ENCODE measurements around the gene GJA4. TPM values are rescaled to one million over a fixed set of nuclear protein-coding genes. Genes with fewer than 3 reads are reported as not detected.

GJA4 gene
- polyA plus RNA-seq, 2 donors, result 0.77 to 2.6 TPM

GRCh38 chr1:34778381-34778780 is 14.4 kb upstream of the GJA4 start:
- H3K9me3 ChIP-seq (ENCODE audit: control insufficient read depth in 2 of 2, insufficient read depth in 1 of 2, low read depth in 1 of 2, low read length in 1 of 2), result no peaks in the 10 kb centered on the region
- H3K4me3 ChIP-seq (ENCODE audit: low read depth in 1 of 2, low read length in 2 of 2), result no peak overlapping the region
- H3K36me3 ChIP-seq (ENCODE audit: control insufficient read depth in 2 of 2, insufficient read depth in 2 of 2, low read length in 1 of 2), result no peaks in the 10 kb centered on the region
- H3K27me3 ChIP-seq (ENCODE audit: control insufficient read depth in 1 of 2, insufficient read depth in 2 of 2, low read length in 2 of 2), result no peaks in the 10 kb centered on the region
- WGBS, 2 donors, result 78 to 83% methylated on average over 6 of the region's 6 CpGs
- no peak overlapping the region for H3K27ac ChIP-seq (ENCODE audit: low read depth in 2 of 2, low read length in 1 of 2)
- peaks cover 4 to 13% of the 10 kb centered on the region in 2 donors for H3K4me1 ChIP-seq (ENCODE audit: control insufficient read depth in 2 of 2, insufficient read depth in 2 of 2, low read length in 1 of 2)

GRCh38 chr1:34779005-34779404 is 13.8 kb upstream of the GJA4 start:
- WGBS, 2 donors, result 86 to 90% methylated on average over 5 of the region's 5 CpGs
- H3K4me1 ChIP-seq (ENCODE audit: control insufficient read depth in 2 of 2, insufficient read depth in 2 of 2, low read length in 1 of 2), result peaks cover 6 to 13% of the 10 kb centered on the region in 2 donors
- H3K4me3 ChIP-seq (ENCODE audit: low read depth in 1 of 2, low read length in 2 of 2), result no peak overlapping the region
- H3K27me3 ChIP-seq (ENCODE audit: control insufficient read depth in 1 of 2, insufficient read depth in 2 of 2, low read length in 2 of 2), result no peaks in the 10 kb centered on the region
- no peak overlapping the region for H3K27ac ChIP-seq (ENCODE audit: low read depth in 2 of 2, low read length in 1 of 2)
- H3K36me3 ChIP-seq (ENCODE audit: control insufficient read depth in 2 of 2, insufficient read depth in 2 of 2, low read length in 1 of 2), result peaks cover 0 to 4% of the 10 kb centered on the region in 2 donors
- H3K9me3 ChIP-seq (ENCODE audit: control insufficient read depth in 2 of 2, insufficient read depth in 1 of 2, low read depth in 1 of 2, low read length in 1 of 2), result no peaks in the 10 kb centered on the region

GRCh38 chr1:34779526-34779925 is 13.3 kb upstream of the GJA4 start:
- H3K4me3 ChIP-seq (ENCODE audit: low read depth in 1 of 2, low read length in 2 of 2), result no peak overlapping the region
- H3K27me3 ChIP-seq (ENCODE audit: control insufficient read depth in 1 of 2, insufficient read depth in 2 of 2, low read length in 2 of 2), result no peaks in the 10 kb centered on the region
- no peaks in the 10 kb centered on the region for H3K9me3 ChIP-seq (ENCODE audit: control insufficient read depth in 2 of 2, insufficient read depth in 1 of 2, low read depth in 1 of 2, low read length in 1 of 2)
- H3K36me3 ChIP-seq (ENCODE audit: control insufficient read depth in 2 of 2, insufficient read depth in 2 of 2, low read length in 1 of 2), result peaks cover 0 to 5% of the 10 kb centered on the region in 2 donors
- 59 to 70% methylated on average over 5 of the region's 5 CpGs for WGBS, 2 donors
- peak overlapping the region; percentile 13 to 20 for H3K27ac ChIP-seq (ENCODE audit: low read depth in 2 of 2, low read length in 1 of 2)
- H3K4me1 ChIP-seq (ENCODE audit: control insufficient read depth in 2 of 2, insufficient read depth in 2 of 2, low read length in 1 of 2), result peaks cover 6 to 13% of the 10 kb centered on the region in 2 donors

- WGBS, 2 donors, result 85 to 86% methylated on average over 5 of the region's 5 CpGs
- no peaks in the 10 kb centered on the region for H3K27me3 ChIP-seq (ENCODE audit: control insufficient read depth in 1 of 2, insufficient read depth in 2 of 2, low read length in 2 of 2)
- peaks cover 0 to 9% of the 10 kb centered on the region in 2 donors for H3K36me3 ChIP-seq (ENCODE audit: control insufficient read depth in 2 of 2, insufficient read depth in 2 of 2, low read length in 1 of 2)
- H3K9me3 ChIP-seq (ENCODE audit: control insufficient read depth in 2 of 2, insufficient read depth in 1 of 2, low read depth in 1 of 2, low read length in 1 of 2), result no peaks in the 10 kb centered on the region
- no peak overlapping the region for H3K4me3 ChIP-seq (ENCODE audit: low read depth in 1 of 2, low read length in 2 of 2)
- peak overlapping the region; percentile 13 to 78 for H3K27ac ChIP-seq (ENCODE audit: low read depth in 2 of 2, low read length in 1 of 2)
- peaks cover 6 to 16% of the 10 kb centered on the region in 2 donors for H3K4me1 ChIP-seq (ENCODE audit: control insufficient read depth in 2 of 2, insufficient read depth in 2 of 2, low read length in 1 of 2)
Measured at GRCh38 chr1:34779962-34780361, 12.8 kb upstream of the GJA4 start.

- Histone ChIP-seq H3K4me3 (ENCODE audit: low read depth in 1 of 2, low read length in 2 of 2) (no peak overlapping the region), H3K27ac (ENCODE audit: low read depth in 2 of 2, low read length in 1 of 2) (peak overlapping the region; percentile 78 to 95), H3K4me1 (ENCODE audit: control insufficient read depth in 2 of 2, insufficient read depth in 2 of 2, low read length in 1 of 2) (peaks cover 6 to 19% of the 10 kb centered on the region in 2 donors), H3K9me3 (ENCODE audit: control insufficient read depth in 2 of 2, insufficient read depth in 1 of 2, low read depth in 1 of 2, low read length in 1 of 2) (no peaks in the 10 kb centered on the region), H3K27me3 (ENCODE audit: control insufficient read depth in 1 of 2, insufficient read depth in 2 of 2, low read length in 2 of 2) (no peaks in the 10 kb centered on the region), H3K36me3 (ENCODE audit: control insufficient read depth in 2 of 2, insufficient read depth in 2 of 2, low read length in 1 of 2) (peaks cover 0 to 15% of the 10 kb centered on the region in 2 donors)
- WGBS, 2 donors, result 43 to 63% methylated on average over 2 of the region's 2 CpGs
Measured at GRCh38 chr1:34780528-34780927, 12.3 kb upstream of the GJA4 start.

GRCh38 chr1:34781071-34781843 is 11.5 kb upstream of the GJA4 start, which contains the start of gene GJB3:
TSS of gene GJB3 (plus strand) at chr1:34781214. CDS start at chr1:34784763, 3,549 bp downstream.
- WGBS, 2 donors, result 2% methylated on average over 49 to 62 of the region's 62 CpGs
- Histone ChIP-seq H3K4me1 (ENCODE audit: control insufficient read depth in 2 of 2, insufficient read depth in 2 of 2, low read length in 1 of 2) (peaks cover 6 to 19% of the 10 kb centered on the region in 2 donors), H3K9me3 (ENCODE audit: control insufficient read depth in 2 of 2, insufficient read depth in 1 of 2, low read depth in 1 of 2, low read length in 1 of 2) (no peaks in the 10 kb centered on the region), H3K4me3 (ENCODE audit: low read depth in 1 of 2, low read length in 2 of 2) (peak within 1 kb of the TSS; percentile 81 to 82), H3K27ac (ENCODE audit: low read depth in 2 of 2, low read length in 1 of 2) (peak within 1 kb of the TSS; percentile 95 to 98), H3K36me3 (ENCODE audit: control insufficient read depth in 2 of 2, insufficient read depth in 2 of 2, low read length in 1 of 2) (peaks cover 0 to 15% of the 10 kb centered on the region in 2 donors), H3K27me3 (ENCODE audit: control insufficient read depth in 1 of 2, insufficient read depth in 2 of 2, low read length in 2 of 2) (no peaks in the 10 kb centered on the region)

GRCh38 chr1:34781844-34782391 is 10.9 kb upstream of the GJA4 start:
- 9 to 10% methylated on average over 18 of the region's 18 CpGs for WGBS, 2 donors
- no peaks in the 10 kb centered on the region for H3K9me3 ChIP-seq (ENCODE audit: control insufficient read depth in 2 of 2, insufficient read depth in 1 of 2, low read depth in 1 of 2, low read length in 1 of 2)
- peak overlapping the region; percentile 81 to 82 for H3K4me3 ChIP-seq (ENCODE audit: low read depth in 1 of 2, low read length in 2 of 2)
- H3K27ac ChIP-seq (ENCODE audit: low read depth in 2 of 2, low read length in 1 of 2), result peak overlapping the region; percentile 95 to 98
- peaks cover 0 to 19% of the 10 kb centered on the region in 2 donors for H3K36me3 ChIP-seq (ENCODE audit: control insufficient read depth in 2 of 2, insufficient read depth in 2 of 2, low read length in 1 of 2)
- H3K4me1 ChIP-seq (ENCODE audit: control insufficient read depth in 2 of 2, insufficient read depth in 2 of 2, low read length in 1 of 2), result peaks cover 6 to 18% of the 10 kb centered on the region in 2 donors
- no peaks in the 10 kb centered on the region for H3K27me3 ChIP-seq (ENCODE audit: control insufficient read depth in 1 of 2, insufficient read depth in 2 of 2, low read length in 2 of 2)

GRCh38 chr1:34784751-34785221 is 8.0 kb upstream of the GJA4 start:
- 87 to 91% methylated on average over 28 of the region's 28 CpGs for WGBS, 2 donors
- H3K4me3 ChIP-seq (ENCODE audit: low read depth in 1 of 2, low read length in 2 of 2), result no peak overlapping the region
- H3K4me1 ChIP-seq (ENCODE audit: control insufficient read depth in 2 of 2, insufficient read depth in 2 of 2, low read length in 1 of 2), result peaks cover 6 to 13% of the 10 kb centered on the region in 2 donors
- no peak overlapping the region for H3K27ac ChIP-seq (ENCODE audit: low read depth in 2 of 2, low read length in 1 of 2)
- no peaks in the 10 kb centered on the region for H3K9me3 ChIP-seq (ENCODE audit: control insufficient read depth in 2 of 2, insufficient read depth in 1 of 2, low read depth in 1 of 2, low read length in 1 of 2)
- H3K27me3 ChIP-seq (ENCODE audit: control insufficient read depth in 1 of 2, insufficient read depth in 2 of 2, low read length in 2 of 2), result no peaks in the 10 kb centered on the region
- peaks cover 0 to 25% of the 10 kb centered on the region in 2 donors for H3K36me3 ChIP-seq (ENCODE audit: control insufficient read depth in 2 of 2, insufficient read depth in 2 of 2, low read length in 1 of 2)

- H3K27ac ChIP-seq (ENCODE audit: low read depth in 2 of 2, low read length in 1 of 2), result no peak overlapping the region
- H3K9me3 ChIP-seq (ENCODE audit: control insufficient read depth in 2 of 2, insufficient read depth in 1 of 2, low read depth in 1 of 2, low read length in 1 of 2), result no peaks in the 10 kb centered on the region
- H3K27me3 ChIP-seq (ENCODE audit: control insufficient read depth in 1 of 2, insufficient read depth in 2 of 2, low read length in 2 of 2), result no peaks in the 10 kb centered on the region
- no peak overlapping the region for H3K4me3 ChIP-seq (ENCODE audit: low read depth in 1 of 2, low read length in 2 of 2)
- WGBS, 2 donors, result 77 to 82% methylated on average over 22 of the region's 22 CpGs
- H3K36me3 ChIP-seq (ENCODE audit: control insufficient read depth in 2 of 2, insufficient read depth in 2 of 2, low read length in 1 of 2), result peaks cover 0 to 25% of the 10 kb centered on the region in 2 donors
- peaks cover 6 to 8% of the 10 kb centered on the region in 2 donors for H3K4me1 ChIP-seq (ENCODE audit: control insufficient read depth in 2 of 2, insufficient read depth in 2 of 2, low read length in 1 of 2)
Measured at GRCh38 chr1:34785231-34785874, 7.4 kb upstream of the GJA4 start.

All from esophagus (tissue), 2 donors.